Measurements from ENCODE around the gene PM20D2.
A peak's percentile ranks its signal among the peaks of the same experiment; 100 is the strongest.

Gene PM20D2

GRCh38 chr6:89134723-89135122, 11.1 kb upstream of the PM20D2 start:
- Histone ChIP-seq H3K4me1 (ENCODE audit: control insufficient read depth, insufficient read depth, low read length) (peaks cover 19% of the 10 kb centered on the region), H3K36me3 (ENCODE audit: control insufficient read depth in 2 of 2, insufficient read depth in 1 of 2, low read length in 2 of 2) (no peaks in the 10 kb centered on the region), H3K9me3 (ENCODE audit: control insufficient read depth, insufficient read depth, low read depth, low read length) (no peaks in the 10 kb centered on the region), H3K4me3 (ENCODE audit: low read depth, low read length) (no peak overlapping the region), H3K27ac (ENCODE audit: extremely low read depth, low read depth, low read length) (no peak overlapping the region)
- POLR2A ChIA-PET, result interaction anchor here (0.6 to 2.6 kb wide), 4 partner anchors 13 to 506 kb away, joined by 3 to 10 read pairs (median 4); partner anchors contain the start of genes PM20D2 and PNRC1
- 0 out of 2 replicates have a peak, but pooled peaks have one; percentile 22 for TF ChIP-seq SP7 (tag by site-specific recombination; IDR thresholded peaks at IDR 0.05)
- TF ChIP-seq HOXC10 (CRISPR knock-in tag; IDR thresholded peaks at IDR 0.05), result no peak
- TF ChIP-seq ZBTB11 (tag by site-specific recombination; conservative IDR thresholded peaks at IDR 0.05; ENCODE audit: low read depth), result no peak
- no peak for TF ChIP-seq KLF9 (tag by site-specific recombination; IDR thresholded peaks at IDR 0.05; ENCODE audit: low read depth)
- CTCF ChIA-PET, result interaction anchor here (0.5 to 1.2 kb wide), 10 partner anchors 9 to 1803 kb away, joined by 3 to 7 read pairs (median 4); no protein-coding TSS in a partner anchor

- ChIA-PET CTCF (interaction anchor here (0.6 to 5.7 kb wide), 4 partner anchors 15 to 155 kb away, joined by 3 to 26 read pairs (median 18); no protein-coding TSS in a partner anchor), POLR2A (interaction anchor here (2.6 to 2.9 kb wide), 2 partner anchors 10 to 58 kb away, joined by 7 to 24 read pairs; partner anchors contain the start of gene PNRC1)
- no peak overlapping the region for H3K4me3 ChIP-seq (ENCODE audit: low read depth, low read length)
- 0 out of 2 replicates have a peak, but pooled peaks have one; percentile 12 for TF ChIP-seq TSHZ1 (tag by site-specific recombination; IDR thresholded peaks at IDR 0.05; ENCODE audit: borderline replicate concordance)
- 0 out of 2 replicates have a peak, but pooled peaks have one; percentile 23 for TF ChIP-seq ZBTB17 (tag by site-specific recombination; IDR thresholded peaks at IDR 0.05)
- TF ChIP-seq KLF10 (tag by site-specific recombination; IDR thresholded peaks at IDR 0.05), result 0 out of 2 replicates have a peak, but pooled peaks have one; percentile 41
- no peak for TF ChIP-seq ZIC2 (tag by site-specific recombination; IDR thresholded peaks at IDR 0.05)
- TF ChIP-seq ZNF248 (tag by site-specific recombination; IDR thresholded peaks at IDR 0.05), result no peak
- TF ChIP-seq GFI1B (tag by site-specific recombination; IDR thresholded peaks at IDR 0.05), result no peak
- peak; percentile 55; the same call in 1 of the 2 replicates for TF ChIP-seq ZSCAN30 (tag by site-specific recombination; IDR thresholded peaks at IDR 0.05)
- 0 out of 2 replicates have a peak, but pooled peaks have one; percentile 17 for TF ChIP-seq ZNF366 (tag by site-specific recombination; conservative IDR thresholded peaks at IDR 0.05)
- TF ChIP-seq OVOL3 (tag by site-specific recombination; IDR thresholded peaks at IDR 0.05), result no peak
- TF ChIP-seq SETDB1 (IDR thresholded peaks at IDR 0.05; ENCODE audit: insufficient read length, low read length), result no peak
- TF ChIP-seq WT1 (tag by site-specific recombination; IDR thresholded peaks at IDR 0.05), result peak; percentile 75
- 0 out of 2 replicates have a peak, but pooled peaks have one; percentile 34 for TF ChIP-seq IKZF3 (tag by site-specific recombination; IDR thresholded peaks at IDR 0.05)
- TF ChIP-seq ZNF391 (tag by site-specific recombination; IDR thresholded peaks at IDR 0.05; ENCODE audit: borderline replicate concordance, low read depth), result no peak
- peak; percentile 50; the same call in 1 of the 2 replicates for TF ChIP-seq KLF8 (tag by site-specific recombination; IDR thresholded peaks at IDR 0.05)
- TF ChIP-seq ZBTB6 (tag by site-specific recombination; IDR thresholded peaks at IDR 0.05), result peak; percentile 24; the same call in 1 of the 2 replicates
- TF ChIP-seq ZEB2 (tag by site-specific recombination; IDR thresholded peaks at IDR 0.05), result 0 out of 2 replicates have a peak, but pooled peaks have one; percentile 53
- no peak for TF ChIP-seq BCL11B (tag by site-specific recombination; IDR thresholded peaks at IDR 0.05; ENCODE audit: low read depth)
- TF ChIP-seq ZBTB44 (tag by site-specific recombination; IDR thresholded peaks at IDR 0.05), result peak; percentile 84
- peak; percentile 62; the same call in 1 of the 2 replicates for TF ChIP-seq ZXDB (tag by site-specific recombination; IDR thresholded peaks at IDR 0.05)
Observed at GRCh38 chr6:89138173-89138572, 7.7 kb upstream of the PM20D2 start.

More at GRCh38 chr6:89138173-89138572, 7.7 kb upstream of the PM20D2 start:
- peaks cover 27% of the 10 kb centered on the region for H3K4me1 ChIP-seq (ENCODE audit: control insufficient read depth, insufficient read depth, low read length)
- H3K27ac ChIP-seq (ENCODE audit: extremely low read depth, low read depth, low read length), result no peak overlapping the region
- no peaks in the 10 kb centered on the region for H3K36me3 ChIP-seq (ENCODE audit: control insufficient read depth in 2 of 2, insufficient read depth in 1 of 2, low read length in 2 of 2)
- no peaks in the 10 kb centered on the region for H3K9me3 ChIP-seq (ENCODE audit: control insufficient read depth, insufficient read depth, low read depth, low read length)
